Activated CD8-positive, alpha-beta memory T cell treated with anti-CD3 and anti-CD28 coated beads for 48 hours (primary cell): ENCODE data around the gene C2CD2.

Experiments
- DNase-seq, 3 experiments: peaks; one replicate each; pipeline ENCODE4 v3.0.0-alpha.2; 2020; ENCODE audit warnings: low read depth in 2 of 3, low spot score in 2 of 3

The C2CD2 gene

GRCh38 chr21:41848533-41848932, 105.3 kb downstream of the C2CD2 start:
- DNase-seq, result no peak

GRCh38 chr21:41847066-41847804, 106.6 kb downstream of the C2CD2 start:
- DNase-seq, result no peak

- no peak for DNase-seq
Observed at GRCh38 chr21:41846536-41846935, 107.3 kb downstream of the C2CD2 start.

- DNase-seq, result no peak
Observed at GRCh38 chr21:41846033-41846317, 107.8 kb downstream of the C2CD2 start.

GRCh38 chr21:41845310-41846032, 108.3 kb downstream of the C2CD2 start:
- DNase-seq, result no peak

GRCh38 chr21:41843584-41843983, 110.2 kb downstream of the C2CD2 start:
- DNase-seq, result no peak

GRCh38 chr21:41840880-41841279, 112.9 kb downstream of the C2CD2 start:
- DNase-seq, result no peak

- no peak for DNase-seq
Observed at GRCh38 chr21:41839387-41840000, 114.3 kb downstream of the C2CD2 start.

- DNase-seq, result no peak
Observed at GRCh38 chr21:41837756-41838297, 116.0 kb downstream of the C2CD2 start.

GRCh38 chr21:41836166-41837015, 117.4 kb downstream of the C2CD2 start:
- no peak for DNase-seq

GRCh38 chr21:41835711-41836154, 118.1 kb downstream of the C2CD2 start:
- no peak for DNase-seq
